Measurements from ENCODE around the gene PRKAG2. TPM values are rescaled to one million over a fixed set of nuclear protein-coding genes. Genes with fewer than 3 reads are reported as not detected.

Gene PRKAG2
- total and polyA plus RNA-seq, 8 donors: 7.4 to 16.7 (median 9.2) TPM

GRCh38 chr7:151834271-151835035, 42.5 kb downstream of the PRKAG2 start:
- DNase-seq: peak in 3 of 6 donors; percentile 3 to 30 (median 26)
- WGBS, 2 donors: 90% methylated on average over 23 of the region's 23 CpGs
- no peak for ATAC-seq
- Histone ChIP-seq H3K4me1 (no peaks in the 10 kb centered on the region), H3K4me3 (no peak overlapping the region), H3K27me3 (no peaks in the 10 kb centered on the region), H3K36me3 (no peaks in the 10 kb centered on the region), H3K9me3 (no peaks in the 10 kb centered on the region), H3K27ac (no peak overlapping the region)
- TF ChIP-seq CTCF (IDR thresholded peaks at IDR 0.05): no peak
- intact Hi-C loops (cut with DNase I): no loop called here
- FAIRE-seq: no peak

GRCh38 chr7:151833691-151834090, 43.2 kb downstream of the PRKAG2 start:
- Histone ChIP-seq H3K27ac (no peak overlapping the region), H3K27me3 (no peaks in the 10 kb centered on the region), H3K9me3 (no peaks in the 10 kb centered on the region), H3K4me3 (no peak overlapping the region), H3K36me3 (no peaks in the 10 kb centered on the region), H3K4me1 (no peaks in the 10 kb centered on the region)
- FAIRE-seq (no peak), ATAC-seq (no peak), DNase-seq (peak in 3 of 6 donors; percentile 9 to 35 (median 25))
- 90 to 97% methylated on average over 7 of the region's 7 CpGs for WGBS, 2 donors
- TF ChIP-seq CTCF (IDR thresholded peaks at IDR 0.05): no peak
- intact Hi-C loops (cut with DNase I): no loop called here

- peak in 3 of 6 donors; percentile 9 to 47 (median 44) for DNase-seq
- Histone ChIP-seq H3K4me3 (no peak overlapping the region), H3K36me3 (no peaks in the 10 kb centered on the region), H3K27ac (no peak overlapping the region), H3K27me3 (no peaks in the 10 kb centered on the region), H3K9me3 (no peaks in the 10 kb centered on the region), H3K4me1 (no peaks in the 10 kb centered on the region)
- intact Hi-C loops (cut with DNase I): no loop called here
- ATAC-seq: no peak
- FAIRE-seq: no peak
- 86 to 92% methylated on average over 14 of the region's 14 CpGs for WGBS, 2 donors
- no peak for TF ChIP-seq CTCF (IDR thresholded peaks at IDR 0.05)
Observed at GRCh38 chr7:151833213-151833651, 43.7 kb downstream of the PRKAG2 start.

- H3K4me1 ChIP-seq: no peaks in the 10 kb centered on the region
- 90 to 94% methylated on average over 11 of the region's 11 CpGs for WGBS, 2 donors
- no peaks in the 10 kb centered on the region for H3K36me3 ChIP-seq
- H3K27ac ChIP-seq: no peak overlapping the region
- no peak for ATAC-seq
- no peak overlapping the region for H3K4me3 ChIP-seq
- no peaks in the 10 kb centered on the region for H3K9me3 ChIP-seq
- peak in 3 of 6 donors; percentile 9 to 47 (median 21) for DNase-seq
- TF ChIP-seq CTCF (IDR thresholded peaks at IDR 0.05): no peak
- no peaks in the 10 kb centered on the region for H3K27me3 ChIP-seq
- no peak for FAIRE-seq
- intact Hi-C loops (cut with DNase I): no loop called here
Observed at GRCh38 chr7:151832656-151833055, 44.3 kb downstream of the PRKAG2 start.

- DNase-seq: peak in 1 of 6 donors; percentile 9
- Histone ChIP-seq H3K27ac (no peak overlapping the region), H3K36me3 (no peaks in the 10 kb centered on the region), H3K4me1 (no peaks in the 10 kb centered on the region), H3K9me3 (no peaks in the 10 kb centered on the region), H3K27me3 (no peaks in the 10 kb centered on the region), H3K4me3 (no peak overlapping the region)
- intact Hi-C loops (cut with DNase I): no loop called here
- no peak for FAIRE-seq
- ATAC-seq: no peak
- WGBS, 2 donors: 87 to 91% methylated on average over 5 of the region's 5 CpGs
- TF ChIP-seq CTCF (IDR thresholded peaks at IDR 0.05): no peak
Observed at GRCh38 chr7:151832138-151832537, 44.8 kb downstream of the PRKAG2 start.
